ENCODE data around the gene IBTK.

GRCh38 chr6:82220167-82220566, 27.4 kb downstream of the IBTK start:
- TF ChIP-seq CTCF (IDR thresholded peaks at IDR 0.05 in 2 of 3, conservative IDR thresholded peaks at IDR 0.05 in 1 of 3; ENCODE audit: borderline replicate concordance in 1 of 3, insufficient read depth in 1 of 3, low read depth in 2 of 3, low read length in 2 of 3), result no peak
- TF ChIP-seq REST (IDR thresholded peaks at IDR 0.05; ENCODE audit: low read depth), result no peak
- TF ChIP-seq MAX (IDR thresholded peaks at IDR 0.05), result no peak
- TF ChIP-seq ZBTB33 (IDR thresholded peaks at IDR 0.05; ENCODE audit: extremely low read depth, insufficient replicate concordance, low read length), result no peak

Measured in HCT116 (cell line).